Caco-2 (cell line): ENCODE measurements around the gene DNAJC1. TPM values are rescaled to one million over a fixed set of nuclear protein-coding genes. Genes with fewer than 3 reads are reported as not detected.

Experiments
- BruUV-seq: library from RNA; stranded (reverse); fragments of 400-500 nt; replicated peaks from 2 replicates; lab custom pipeline; 2021; lab: Mats Ljungman, UMichigan
- CTCF ChIA-PET: fragments of 300-600 bp; sonication (Branson Sonifier 250); formaldehyde crosslinking; loops from one replicate; lab custom pipeline; 2022; ENCODE audit warnings: antibody characterized with exemption; lab: Charles Lee
- POLR2A ChIA-PET: fragments of 300-600 bp; sonication (Branson Sonifier 250); formaldehyde crosslinking; loops from one replicate; lab custom pipeline; 2022; ENCODE audit warnings: antibody characterized with exemption; lab: Charles Lee
- DNase-seq, 2 experiments: peaks; one replicate each; pipeline versions ENCODE4 v3.0.0 to v3.0.0-alpha.2; 2020 to 2022
- H3K27me3 ChIP-seq: replicated peaks from 2 replicates; pipeline ENCODE4 v1.6.0; 2011; ENCODE audit warnings: low read length; ENCODE audit not compliant: control insufficient read depth, insufficient read depth
- H3K36me3 ChIP-seq: 2 replicates; pipeline ENCODE4 v1.5.1; 2011; ENCODE audit warnings: low read length; ENCODE audit not compliant: control insufficient read depth, insufficient read depth
- H3K4me1 ChIP-seq: fragments of 250-450 bp; sonication (Bioruptor Pico); 2 replicates; pipeline ENCODE4 v1.5.1; 2020; ENCODE audit warnings: mild to moderate bottlenecking
- H3K4me3 ChIP-seq: 2 replicates; pipeline ENCODE4 v1.5.1; 2011; ENCODE audit warnings: low read depth, mild to moderate bottlenecking, control low read depth, low read length
- H3K9me3 ChIP-seq: fragments of 250-450 bp; sonication (Bioruptor Pico); 2 replicates; pipeline ENCODE4 v1.5.1; 2020; ENCODE audit warnings: mild to moderate bottlenecking, moderate library complexity
- H3K27ac Mint-ChIP-seq: one replicate; pipeline ENCODE4 v1.8.0; 2022; ENCODE audit warnings: mixed read lengths; ENCODE audit not compliant: unreplicated experiment
- H3K27me3 Mint-ChIP-seq: one replicate; pipeline ENCODE4 v1.8.0; 2022; ENCODE audit warnings: mixed read lengths; ENCODE audit not compliant: insufficient read depth, unreplicated experiment
- H3K36me3 Mint-ChIP-seq: one replicate; pipeline ENCODE4 v1.8.0; 2022; ENCODE audit warnings: mild to moderate bottlenecking, mixed read lengths; ENCODE audit not compliant: insufficient read depth, unreplicated experiment
- H3K4me1 Mint-ChIP-seq: one replicate; pipeline ENCODE4 v1.8.0; 2022; ENCODE audit warnings: low read depth, mixed read lengths; ENCODE audit not compliant: unreplicated experiment
- H3K4me3 Mint-ChIP-seq: one replicate; pipeline ENCODE4 v1.8.0; 2022; ENCODE audit warnings: mild to moderate bottlenecking, moderate library complexity, mixed read lengths; ENCODE audit not compliant: unreplicated experiment
- H3K9me3 Mint-ChIP-seq: one replicate; pipeline ENCODE4 v1.8.0; 2022; ENCODE audit warnings: mixed read lengths; ENCODE audit not compliant: unreplicated experiment
- intact Hi-C: fragments of 100-400 bp; cut with micrococcal nuclease; formaldehyde crosslinking; loops from one replicate; pipeline ENCODE4 v1.10.0; 2022; ENCODE audit not compliant: unreplicated experiment
- total RNA-seq: library from RNA; stranded (reverse); gene quantifications from 2 replicates; pipeline ENCODE4 v1.2.3, GENCODE V29; 2022
- TF ChIP-seq, protein P1 (sequence below), 2 experiments: fragments of 200-600 bp in 1 of 2; IDR thresholded peaks; 1 replicate in 1 of 2; 2 replicates in 1 of 2; pipeline versions ENCODE4 v1.5.1 to v1.8.0; 2011 to 2022; ENCODE audit warnings: antibody characterized with exemption in 1 of 2, control low read depth in 1 of 2, inconsistent platforms in 1 of 2, low read depth in 1 of 2, low read length in 1 of 2, mild to moderate bottlenecking in 1 of 2, moderate library complexity in 1 of 2; ENCODE audit not compliant: insufficient read depth in 1 of 2, severe bottlenecking in 1 of 2, unreplicated experiment in 1 of 2

Gene DNAJC1
- total RNA-seq, 1 experiment from 2014 or later: 50.7 TPM

DNA sequence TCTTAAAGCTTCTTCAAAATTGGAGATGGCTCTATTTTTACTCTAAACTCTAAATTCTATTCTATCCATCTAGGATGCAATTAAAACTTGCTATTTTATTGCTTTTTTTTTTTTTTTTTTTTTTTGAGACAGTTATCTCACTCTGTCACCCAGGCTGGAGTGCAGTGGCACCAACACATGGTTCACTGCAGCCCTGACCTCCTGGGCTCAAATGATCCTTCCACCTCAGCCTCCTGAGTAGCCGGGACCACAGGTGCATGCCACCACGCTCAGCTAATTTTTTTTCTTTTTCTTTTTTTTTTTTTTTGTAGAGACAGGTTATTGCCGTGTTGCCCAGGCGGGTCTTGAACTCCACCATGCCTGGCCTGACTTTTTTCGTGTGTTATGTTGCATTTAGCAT lies 41.2 kb downstream of the DNAJC1 start:
- CTCF ChIA-PET: interaction anchor here (0.7 kb wide), 1 partner anchor 29 kb away, joined by 5 read pairs; no protein-coding TSS in a partner anchor
- Mint-ChIP-seq H3K27me3 (no peaks in the 10 kb centered on the region), H3K4me3 (no peak overlapping the region), H3K27ac (no peak overlapping the region), H3K36me3 (peaks cover 7% of the 10 kb centered on the region), H3K9me3 (peaks cover 21% of the 10 kb centered on the region), H3K4me1 (peaks cover 29% of the 10 kb centered on the region)
- Histone ChIP-seq H3K27me3 (no peaks in the 10 kb centered on the region), H3K36me3 (no peaks in the 10 kb centered on the region), H3K4me1 (peaks cover 17% of the 10 kb centered on the region), H3K4me3 (no peak overlapping the region), H3K9me3 (peaks cover 7% of the 10 kb centered on the region; the same call in 1 of the 2 replicates)
- intact Hi-C loops: no loop called here
- POLR2A ChIA-PET: no interaction called here
- TF ChIP-seq, protein P1, sequence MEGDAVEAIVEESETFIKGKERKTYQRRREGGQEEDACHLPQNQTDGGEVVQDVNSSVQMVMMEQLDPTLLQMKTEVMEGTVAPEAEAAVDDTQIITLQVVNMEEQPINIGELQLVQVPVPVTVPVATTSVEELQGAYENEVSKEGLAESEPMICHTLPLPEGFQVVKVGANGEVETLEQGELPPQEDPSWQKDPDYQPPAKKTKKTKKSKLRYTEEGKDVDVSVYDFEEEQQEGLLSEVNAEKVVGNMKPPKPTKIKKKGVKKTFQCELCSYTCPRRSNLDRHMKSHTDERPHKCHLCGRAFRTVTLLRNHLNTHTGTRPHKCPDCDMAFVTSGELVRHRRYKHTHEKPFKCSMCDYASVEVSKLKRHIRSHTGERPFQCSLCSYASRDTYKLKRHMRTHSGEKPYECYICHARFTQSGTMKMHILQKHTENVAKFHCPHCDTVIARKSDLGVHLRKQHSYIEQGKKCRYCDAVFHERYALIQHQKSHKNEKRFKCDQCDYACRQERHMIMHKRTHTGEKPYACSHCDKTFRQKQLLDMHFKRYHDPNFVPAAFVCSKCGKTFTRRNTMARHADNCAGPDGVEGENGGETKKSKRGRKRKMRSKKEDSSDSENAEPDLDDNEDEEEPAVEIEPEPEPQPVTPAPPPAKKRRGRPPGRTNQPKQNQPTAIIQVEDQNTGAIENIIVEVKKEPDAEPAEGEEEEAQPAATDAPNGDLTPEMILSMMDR (IDR thresholded peaks at IDR 0.05; ENCODE audit: insufficient read depth in 1 of 2, low read depth in 1 of 2, low read length in 1 of 2, severe bottlenecking in 1 of 2, unreplicated experiment in 1 of 2): no peak
- no TSS peak for BruUV-seq
- no peak for DNase-seq

DNA sequence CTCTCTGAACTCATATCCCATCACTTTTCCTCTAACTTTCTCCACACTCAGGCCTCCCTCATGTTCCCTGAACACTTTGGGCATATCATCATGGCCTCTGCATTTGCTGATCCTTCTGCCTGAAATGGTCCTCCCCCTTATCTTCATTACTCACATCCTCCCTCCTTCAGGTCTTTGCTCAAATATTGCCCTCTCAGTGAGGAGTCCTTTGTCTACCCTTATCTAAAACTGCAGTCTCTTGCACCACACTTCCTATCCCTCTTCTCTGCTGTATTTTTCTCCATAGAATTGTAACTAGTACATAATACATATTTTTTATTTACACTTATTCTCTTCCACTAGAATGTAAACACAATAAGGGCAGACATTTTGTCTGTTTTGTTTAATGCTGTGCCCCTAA lies 41.7 kb downstream of the DNAJC1 start:
- Histone ChIP-seq H3K9me3 (peaks cover 7% of the 10 kb centered on the region; the same call in 1 of the 2 replicates), H3K4me1 (peaks cover 14% of the 10 kb centered on the region; the same call in 1 of the 2 replicates), H3K4me3 (no peak overlapping the region), H3K36me3 (no peaks in the 10 kb centered on the region), H3K27me3 (no peaks in the 10 kb centered on the region)
- intact Hi-C loops: no loop called here
- Mint-ChIP-seq H3K4me3 (no peak overlapping the region), H3K9me3 (peaks cover 16% of the 10 kb centered on the region), H3K4me1 (peaks cover 23% of the 10 kb centered on the region), H3K36me3 (peaks cover 2% of the 10 kb centered on the region), H3K27me3 (no peaks in the 10 kb centered on the region), H3K27ac (no peak overlapping the region)
- ChIA-PET CTCF (no interaction called here), POLR2A (no interaction called here)
- TF ChIP-seq, protein P1 (IDR thresholded peaks at IDR 0.05; ENCODE audit: insufficient read depth in 1 of 2, low read depth in 1 of 2, low read length in 1 of 2, severe bottlenecking in 1 of 2, unreplicated experiment in 1 of 2): no peak
- no TSS peak for BruUV-seq
- DNase-seq: no peak

DNA sequence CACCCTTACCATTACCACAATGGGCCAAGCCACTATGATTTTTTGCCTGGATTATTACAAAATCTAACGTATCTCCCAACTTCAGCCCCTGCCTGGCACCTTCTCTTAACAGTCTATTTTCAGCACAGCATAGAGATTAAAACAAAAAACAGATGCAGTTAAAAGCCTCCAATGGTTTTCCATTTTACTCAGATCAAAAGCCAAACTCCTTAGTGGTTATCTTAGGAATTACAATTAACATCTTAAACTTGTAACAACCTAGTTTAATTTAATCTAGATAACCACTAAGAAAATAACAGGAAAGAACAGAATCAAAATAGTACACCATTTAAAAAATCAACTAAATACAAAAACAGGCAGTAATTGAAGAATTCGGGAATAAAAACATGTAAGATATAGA lies 43.5 kb downstream of the DNAJC1 start:
- Histone ChIP-seq H3K36me3 (no peaks in the 10 kb centered on the region), H3K4me1 (peaks cover 6% of the 10 kb centered on the region; the same call in 1 of the 2 replicates), H3K9me3 (peaks cover 5% of the 10 kb centered on the region; the same call in 1 of the 2 replicates), H3K4me3 (no peak overlapping the region), H3K27me3 (no peaks in the 10 kb centered on the region)
- H3K27ac Mint-ChIP-seq: no peak overlapping the region
- intact Hi-C loops: loop anchor here (10.0 kb wide), 2 partner anchors 325 to 885 kb away; no protein-coding TSS in a partner anchor
- H3K9me3 Mint-ChIP-seq: peaks cover 7% of the 10 kb centered on the region
- CTCF ChIA-PET: no interaction called here
- TF ChIP-seq, protein P1 (IDR thresholded peaks at IDR 0.05; ENCODE audit: insufficient read depth in 1 of 2, low read depth in 1 of 2, low read length in 1 of 2, severe bottlenecking in 1 of 2, unreplicated experiment in 1 of 2): no peak
- no peaks in the 10 kb centered on the region for H3K36me3 Mint-ChIP-seq
- POLR2A ChIA-PET: no interaction called here
- no peaks in the 10 kb centered on the region for H3K27me3 Mint-ChIP-seq
- peaks cover 11% of the 10 kb centered on the region for H3K4me1 Mint-ChIP-seq
- BruUV-seq: no TSS peak
- no peak overlapping the region for H3K4me3 Mint-ChIP-seq
- no peak for DNase-seq
